SU-DHL-6 (cell line): ENCODE results near the gene SPCS2.

Experiments
- H2AFZ ChIP-seq: fragments of 200-600 bp; sonication (generic); 2 replicates; pipeline ENCODE4 v1.6.1; 2014; ENCODE audit warnings: low read depth, mild to moderate bottlenecking, moderate library complexity, mixed read lengths, antibody characterized with exemption, low read length; ENCODE audit not compliant: severe bottlenecking
- H3F3A ChIP-seq: fragments of 200-600 bp; shearing (Covaris generic); 2 replicates; pipeline ENCODE4 v1.6.0; 2016; ENCODE audit warnings: antibody characterized with exemption, mild to moderate bottlenecking; ENCODE audit not compliant: insufficient read depth
- H3K27ac ChIP-seq: fragments of 200-600 bp; sonication (generic); 2 replicates; pipeline ENCODE4 v1.5.1; 2016; ENCODE audit warnings: low read depth, mild to moderate bottlenecking, low read length, moderate library complexity, mixed read lengths
- H3K27me3 ChIP-seq: fragments of 200-600 bp; sonication (generic), shearing (Covaris generic); 2 replicates; pipeline ENCODE4 v1.6.0; 2014; ENCODE audit warnings: mild to moderate bottlenecking, low read length
- H3K36me3 ChIP-seq: fragments of 200-600 bp; sonication (generic); 2 replicates; pipeline ENCODE4 v1.6.1; 2014; ENCODE audit warnings: mild to moderate bottlenecking, low read length, mixed read lengths
- H3K4me2 ChIP-seq: fragments of 300-600, 200-600 bp; shearing (Covaris generic), sonication (generic); 2 replicates; pipeline ENCODE4 v1.6.0; 2014; ENCODE audit warnings: low read length, low read depth, mild to moderate bottlenecking; ENCODE audit not compliant: poor library complexity, severe bottlenecking
- H3K4me3 ChIP-seq: fragments of 200-600 bp; sonication (generic); 2 replicates; pipeline ENCODE4 v1.5.1; 2014; ENCODE audit warnings: antibody characterized with exemption, low read length, mild to moderate bottlenecking, mixed read lengths; ENCODE audit not compliant: insufficient read depth, poor library complexity, severe bottlenecking
- H3K79me2 ChIP-seq: fragments of 200-600 bp; sonication (generic); 2 replicates; pipeline ENCODE4 v1.6.1; 2014; ENCODE audit warnings: mild to moderate bottlenecking, low read length, moderate library complexity; ENCODE audit not compliant: insufficient read depth
- H3K9ac ChIP-seq: fragments of 200-600 bp; sonication (generic); 2 replicates; pipeline ENCODE4 v1.7.0; 2014; ENCODE audit warnings: mild to moderate bottlenecking, low read length
- H3K9me2 ChIP-seq: fragments of 200-600 bp; sonication (generic); replicated peaks from 2 replicates; pipeline ENCODE4 v1.6.1; 2014; ENCODE audit warnings: low read length; ENCODE audit not compliant: insufficient read depth
- H3K9me3 ChIP-seq: fragments of 200-600 bp; sonication (generic); 2 replicates; pipeline ENCODE4 v1.6.1; 2014; ENCODE audit warnings: low read length, mixed read lengths; ENCODE audit not compliant: insufficient read depth
- H4K20me1 ChIP-seq: fragments of 200-600 bp; sonication (generic); 2 replicates; pipeline ENCODE4 v1.6.1; 2014; ENCODE audit warnings: low read depth, mild to moderate bottlenecking, antibody characterized with exemption, low read length, moderate library complexity, mixed read lengths
- EZH2phosphoT487 ChIP-seq: fragments of 200-600 bp; sonication (generic), shearing (Covaris generic); conservative IDR thresholded peaks from 2 replicates; pipeline ENCODE4 v1.6.1; 2018; ENCODE audit warnings: mild to moderate bottlenecking, antibody characterized with exemption, low read length, moderate library complexity, mixed read lengths
- TF ChIP-seq, protein P1 (sequence below): fragments of 200-600 bp; sonication (generic); IDR thresholded peaks from one replicate; pipeline ENCODE4 v1.5.1; 2017; ENCODE audit warnings: antibody characterized with exemption, mild to moderate bottlenecking, low read length, moderate library complexity; ENCODE audit not compliant: insufficient read depth, poor library complexity, severe bottlenecking

The SPCS2 gene

DNA sequence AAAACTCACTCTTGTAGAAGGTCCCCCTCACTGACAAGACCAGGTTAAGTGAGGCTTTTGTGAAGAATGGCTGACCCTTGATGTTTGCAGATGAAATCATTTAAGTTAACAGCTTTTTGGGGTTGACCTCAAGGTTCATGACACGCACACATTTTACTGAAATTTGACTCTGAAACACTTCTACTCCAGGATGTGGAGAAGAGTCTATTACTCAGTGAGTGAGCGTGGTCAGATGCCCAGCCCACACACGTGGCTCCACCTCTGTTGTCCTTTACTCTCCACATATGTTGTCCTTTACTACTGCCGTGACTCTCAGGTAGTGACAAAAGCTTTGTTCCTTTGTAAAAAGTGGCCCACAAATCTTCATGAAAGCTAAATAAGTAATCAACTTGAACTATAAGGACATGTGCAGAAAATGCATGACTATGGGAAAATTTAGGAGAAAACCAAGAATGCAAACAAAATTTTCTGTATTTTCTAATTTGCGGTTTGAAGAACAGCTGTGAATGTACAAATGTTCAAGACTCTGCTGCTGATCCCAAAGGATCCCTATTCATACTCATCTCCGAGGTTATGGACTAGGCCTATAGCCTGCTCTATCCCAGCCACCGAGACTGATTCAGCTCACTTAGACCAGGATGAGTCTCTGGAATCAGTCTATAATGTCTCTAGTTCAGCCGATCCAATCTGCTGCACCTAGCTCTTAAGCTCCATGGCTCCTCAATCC is 22.6 kb upstream of the SPCS2 start:
- Histone ChIP-seq H2AFZ (no peak overlapping the region), H3K9ac (no peak overlapping the region), H3K9me2 (no peaks in the 10 kb centered on the region), H3K4me2 (no peak overlapping the region), H3K27me3 (no peaks in the 10 kb centered on the region), H3K9me3 (no peaks in the 10 kb centered on the region), H3K4me3 (no peak overlapping the region), H3K36me3 (no peaks in the 10 kb centered on the region), H3K27ac (no peak overlapping the region), H3F3A (no peaks in the 10 kb centered on the region), H4K20me1 (no peaks in the 10 kb centered on the region), H3K79me2 (no peaks in the 10 kb centered on the region)
- TF ChIP-seq EZH2phosphoT487: no peak
- TF ChIP-seq, protein P1, sequence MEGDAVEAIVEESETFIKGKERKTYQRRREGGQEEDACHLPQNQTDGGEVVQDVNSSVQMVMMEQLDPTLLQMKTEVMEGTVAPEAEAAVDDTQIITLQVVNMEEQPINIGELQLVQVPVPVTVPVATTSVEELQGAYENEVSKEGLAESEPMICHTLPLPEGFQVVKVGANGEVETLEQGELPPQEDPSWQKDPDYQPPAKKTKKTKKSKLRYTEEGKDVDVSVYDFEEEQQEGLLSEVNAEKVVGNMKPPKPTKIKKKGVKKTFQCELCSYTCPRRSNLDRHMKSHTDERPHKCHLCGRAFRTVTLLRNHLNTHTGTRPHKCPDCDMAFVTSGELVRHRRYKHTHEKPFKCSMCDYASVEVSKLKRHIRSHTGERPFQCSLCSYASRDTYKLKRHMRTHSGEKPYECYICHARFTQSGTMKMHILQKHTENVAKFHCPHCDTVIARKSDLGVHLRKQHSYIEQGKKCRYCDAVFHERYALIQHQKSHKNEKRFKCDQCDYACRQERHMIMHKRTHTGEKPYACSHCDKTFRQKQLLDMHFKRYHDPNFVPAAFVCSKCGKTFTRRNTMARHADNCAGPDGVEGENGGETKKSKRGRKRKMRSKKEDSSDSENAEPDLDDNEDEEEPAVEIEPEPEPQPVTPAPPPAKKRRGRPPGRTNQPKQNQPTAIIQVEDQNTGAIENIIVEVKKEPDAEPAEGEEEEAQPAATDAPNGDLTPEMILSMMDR: no peak

DNA sequence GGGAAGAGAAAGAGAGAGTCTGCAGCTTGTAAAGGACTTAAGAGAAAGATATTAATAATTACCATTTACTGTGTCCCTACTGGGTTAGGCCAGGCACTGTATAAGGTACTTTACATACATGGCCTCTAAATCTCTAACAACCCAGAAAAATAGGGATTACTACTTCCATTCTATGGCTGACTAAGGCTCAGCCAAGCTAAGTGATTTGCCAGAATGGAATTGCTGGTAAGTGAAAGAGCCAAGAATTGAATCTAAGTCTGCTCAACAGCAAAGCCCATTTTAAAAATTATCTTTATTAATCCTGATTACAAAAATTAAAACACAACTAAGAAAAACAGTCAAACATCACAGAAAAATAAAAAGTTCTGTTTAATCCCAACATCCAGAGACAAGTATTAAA is 21.6 kb upstream of the SPCS2 start:
- no peak for TF ChIP-seq EZH2phosphoT487
- TF ChIP-seq, protein P1: no peak
- Histone ChIP-seq H3K36me3 (no peaks in the 10 kb centered on the region), H2AFZ (no peak overlapping the region), H3K4me3 (no peak overlapping the region), H3F3A (no peaks in the 10 kb centered on the region), H3K4me2 (no peak overlapping the region), H3K79me2 (no peaks in the 10 kb centered on the region), H3K9ac (no peak overlapping the region), H3K27ac (no peak overlapping the region), H3K9me3 (no peaks in the 10 kb centered on the region), H4K20me1 (no peaks in the 10 kb centered on the region), H3K27me3 (no peaks in the 10 kb centered on the region), H3K9me2 (no peaks in the 10 kb centered on the region)

DNA sequence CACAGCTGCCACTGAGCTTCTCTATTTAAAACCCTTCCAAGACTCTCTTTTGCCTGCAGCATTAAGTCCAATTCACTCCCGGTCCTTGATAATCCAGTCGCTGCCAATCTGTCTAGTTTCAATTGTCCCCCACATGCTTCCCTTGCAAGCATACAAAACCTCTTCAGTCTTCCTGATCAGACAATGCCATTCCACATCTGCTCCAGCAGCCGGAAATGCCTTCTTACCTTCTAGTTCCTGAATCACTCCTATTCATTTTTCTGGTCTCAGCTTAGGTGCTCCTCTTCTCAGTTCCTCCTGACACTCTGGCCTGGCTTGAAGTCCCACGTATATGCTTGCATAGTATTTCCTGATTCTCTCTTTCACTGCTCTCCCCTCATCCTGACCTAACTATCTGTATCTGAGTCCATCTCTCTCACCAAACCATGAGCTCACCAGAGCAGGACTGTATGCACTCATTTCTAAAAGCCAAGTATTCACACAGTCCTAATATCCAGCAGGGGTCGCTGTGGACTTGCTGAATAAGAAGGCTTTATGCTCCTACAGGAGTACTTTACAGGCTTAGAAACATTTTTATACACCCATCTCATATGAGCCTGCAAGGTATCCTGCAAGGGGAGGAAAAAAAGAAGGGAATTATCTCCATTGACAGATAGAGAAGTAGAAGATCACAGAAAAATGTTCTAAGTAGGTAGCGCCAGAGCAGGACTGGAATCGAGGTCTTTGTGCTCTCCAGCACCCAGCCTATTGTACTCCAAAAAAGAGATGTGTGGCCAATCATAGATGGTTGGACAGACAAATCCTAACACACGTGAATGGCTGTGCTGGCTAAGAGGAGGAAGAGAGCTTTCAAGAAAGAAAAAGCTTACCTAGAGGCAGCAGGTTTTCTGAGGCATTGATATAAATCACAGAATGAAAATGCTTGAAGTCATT is 19.4 kb upstream of the SPCS2 start:
- Histone ChIP-seq H2AFZ (no peak overlapping the region), H3K79me2 (no peaks in the 10 kb centered on the region), H3K9me3 (no peaks in the 10 kb centered on the region), H3K4me2 (no peak overlapping the region), H3K9me2 (no peaks in the 10 kb centered on the region), H3K27ac (no peak overlapping the region), H4K20me1 (no peaks in the 10 kb centered on the region), H3K36me3 (no peaks in the 10 kb centered on the region), H3K4me3 (no peak overlapping the region), H3K27me3 (no peaks in the 10 kb centered on the region), H3K9ac (no peak overlapping the region), H3F3A (no peaks in the 10 kb centered on the region)
- TF ChIP-seq, protein P1: peak; percentile 94
- no peak for TF ChIP-seq EZH2phosphoT487
